ENCODE results near the gene ARID5B.
A peak's percentile ranks its signal among the peaks of the same experiment; 100 is the strongest.

ARID5B gene

GRCh38 chr10:62096256-62096933 is 194.9 kb downstream of the ARID5B start:
- Histone ChIP-seq H3K27ac (peak overlapping the region in 1 of 2 donors; percentile 57), H3K4me3 (no peak overlapping the region)

GRCh38 chr10:62098278-62099121 is 197.0 kb downstream of the ARID5B start:
- no peak overlapping the region for H3K4me3 ChIP-seq
- no peak for DNase-seq (ENCODE audit: low spot score)
- TF ChIP-seq CTCF (IDR thresholded peaks at IDR 0.05) = no peak
- H3K27ac ChIP-seq = peak overlapping the region in 1 of 2 donors; percentile 5

More at GRCh38 chr10:62096256-62096933, 194.9 kb downstream of the ARID5B start:
- no peak for DNase-seq (ENCODE audit: low spot score)
- no peak for TF ChIP-seq CTCF (IDR thresholded peaks at IDR 0.05)

- TF ChIP-seq CTCF (IDR thresholded peaks at IDR 0.05) = no peak
- H3K27ac ChIP-seq = no peak overlapping the region
- H3K4me3 ChIP-seq = no peak overlapping the region
- DNase-seq (ENCODE audit: low spot score) = no peak
Observed at GRCh38 chr10:62099299-62099698, 197.8 kb downstream of the ARID5B start.

GRCh38 chr10:62103857-62104256 is 202.4 kb downstream of the ARID5B start:
- TF ChIP-seq CTCF (IDR thresholded peaks at IDR 0.05) = no peak

GRCh38 chr10:62106929-62107519 is 205.5 kb downstream of the ARID5B start:
- no peak for TF ChIP-seq CTCF (IDR thresholded peaks at IDR 0.05)
- no peak overlapping the region for H3K4me3 ChIP-seq
- no peak overlapping the region for H3K27ac ChIP-seq

More at GRCh38 chr10:62103857-62104256, 202.4 kb downstream of the ARID5B start:
- no peak for DNase-seq (ENCODE audit: low spot score)
- no peak overlapping the region for H3K27ac ChIP-seq
- no peak overlapping the region for H3K4me3 ChIP-seq

GRCh38 chr10:62108759-62109586 is 207.5 kb downstream of the ARID5B start:
- H3K4me3 ChIP-seq = no peak overlapping the region
- TF ChIP-seq CTCF (IDR thresholded peaks at IDR 0.05) = no peak
- H3K27ac ChIP-seq = no peak overlapping the region
- DNase-seq (ENCODE audit: low spot score) = no peak

More at GRCh38 chr10:62106929-62107519, 205.5 kb downstream of the ARID5B start:
- no peak for DNase-seq (ENCODE audit: low spot score)
